ENCODE measurements around the gene ALKBH5.

DNA sequence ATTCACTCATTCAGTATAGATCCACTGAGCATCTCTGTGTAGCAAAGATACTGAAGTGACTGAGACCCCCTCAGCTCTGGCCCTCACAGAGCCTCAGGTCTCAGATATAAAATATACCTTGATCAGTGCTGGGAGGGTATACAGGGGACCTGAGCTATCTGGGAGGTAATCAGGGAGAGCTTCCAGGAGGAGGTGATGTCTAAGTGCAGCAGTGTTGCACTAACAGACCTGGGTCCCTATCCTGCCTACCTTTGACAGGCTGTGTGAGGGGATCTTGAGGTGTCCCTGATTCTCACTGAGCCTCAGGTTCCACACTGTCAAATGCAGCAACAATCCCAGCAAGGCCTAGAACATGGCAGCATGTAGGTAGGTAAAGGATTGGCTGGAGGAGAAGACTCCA lies 6.5 kb upstream of the ALKBH5 start:
- TF ChIP-seq, protein P1, sequence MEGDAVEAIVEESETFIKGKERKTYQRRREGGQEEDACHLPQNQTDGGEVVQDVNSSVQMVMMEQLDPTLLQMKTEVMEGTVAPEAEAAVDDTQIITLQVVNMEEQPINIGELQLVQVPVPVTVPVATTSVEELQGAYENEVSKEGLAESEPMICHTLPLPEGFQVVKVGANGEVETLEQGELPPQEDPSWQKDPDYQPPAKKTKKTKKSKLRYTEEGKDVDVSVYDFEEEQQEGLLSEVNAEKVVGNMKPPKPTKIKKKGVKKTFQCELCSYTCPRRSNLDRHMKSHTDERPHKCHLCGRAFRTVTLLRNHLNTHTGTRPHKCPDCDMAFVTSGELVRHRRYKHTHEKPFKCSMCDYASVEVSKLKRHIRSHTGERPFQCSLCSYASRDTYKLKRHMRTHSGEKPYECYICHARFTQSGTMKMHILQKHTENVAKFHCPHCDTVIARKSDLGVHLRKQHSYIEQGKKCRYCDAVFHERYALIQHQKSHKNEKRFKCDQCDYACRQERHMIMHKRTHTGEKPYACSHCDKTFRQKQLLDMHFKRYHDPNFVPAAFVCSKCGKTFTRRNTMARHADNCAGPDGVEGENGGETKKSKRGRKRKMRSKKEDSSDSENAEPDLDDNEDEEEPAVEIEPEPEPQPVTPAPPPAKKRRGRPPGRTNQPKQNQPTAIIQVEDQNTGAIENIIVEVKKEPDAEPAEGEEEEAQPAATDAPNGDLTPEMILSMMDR (IDR thresholded peaks at IDR 0.05 in 2 of 3, conservative IDR thresholded peaks at IDR 0.05 in 1 of 3; ENCODE audit: borderline replicate concordance in 1 of 3, insufficient read depth in 1 of 3, low read depth in 2 of 3, low read length in 2 of 3), result no peak
- TF ChIP-seq POLR2A (IDR thresholded peaks at IDR 0.05; ENCODE audit: borderline replicate concordance, extremely low read depth, insufficient read depth, insufficient read length), result no peak
